Right lobe of liver (tissue), 6 donors: ENCODE measurements around the gene PSMG2. TPM values are rescaled to one million over a fixed set of nuclear protein-coding genes. Genes with fewer than 3 reads are reported as not detected.
A peak's percentile ranks its signal among the peaks of the same experiment; 100 is the strongest.

Source experiments
- ATAC-seq, 4 donors: fragments of 200-7000 bp; cut with Tn5 transposase; one replicate each; pipeline ENCODE4 v1.9.1; 2020; ENCODE audit warnings: mild to moderate bottlenecking in 4 of 4, moderate library complexity in 4 of 4
- DNase-seq, 3 donors: peaks; one replicate each; pipeline ENCODE4 v3.0.0-alpha.2; 2020
- H3K27ac ChIP-seq, 3 donors: fragments of 200-600 bp; one replicate each; pipeline ENCODE4 v1.8.0; 2022
- H3K27me3 ChIP-seq, 2 donors: fragments of 200-600 bp; one replicate each; pipeline ENCODE4 v1.8.0; 2022
- H3K36me3 ChIP-seq, 4 donors: fragments of 200-600 bp; sonication (generic) in 1 of 4; one replicate each; pipeline versions ENCODE4 v1.5.1 to v1.8.0; 2017 to 2022; ENCODE audit warnings: control low read depth in 1 of 4
- H3K4me1 ChIP-seq, 4 donors: fragments of 200-600 bp; sonication (generic) in 1 of 4; one replicate each; pipeline versions ENCODE4 v1.5.1 to v1.8.0; 2017 to 2022; ENCODE audit warnings: control low read depth in 1 of 4
- H3K4me3 ChIP-seq, 3 donors: fragments of 200-600 bp; one replicate each; pipeline ENCODE4 v1.8.0; 2022
- H3K9me3 ChIP-seq, 4 donors: fragments of 200-600 bp; sonication (generic) in 1 of 4; one replicate each; pipeline versions ENCODE4 v1.5.1 to v1.8.0; 2017 to 2022; ENCODE audit warnings: control low read depth in 1 of 4
- CTCF ChIP-seq, 4 donors: fragments of 200-600 bp in 3 of 4; fragments of 450-650 bp in 1 of 4; IDR thresholded peaks; one replicate each; pipeline versions ENCODE4 v1.5.1 to v1.8.0; 2016 to 2022; ENCODE audit warnings: antibody characterized with exemption in 4 of 4, mild to moderate bottlenecking in 2 of 4
- POLR2A ChIP-seq: fragments of 450-650 bp; IDR thresholded peaks from one replicate; pipeline ENCODE4 v1.6.1; 2017; ENCODE audit warnings: antibody characterized with exemption, mild to moderate bottlenecking
- WGBS: methylation state at CpG from one replicate; pipeline ENCODE4 v1.1.6; 2018; ENCODE audit warnings: low coverage, low lambda C conversion rate; ENCODE audit not compliant: insufficient coverage; ENCODE audit errors: missing lambda C conversion rate; 5-methylcytosine and 5-hydroxymethylcytosine counted together
- intact Hi-C, 2 donors: fragments of 100-400 bp; cut with DNase I; formaldehyde crosslinking; loops; one replicate each; pipeline versions ENCODE4 v1.11.2 to v1.14.1; 2022
- total RNA-seq, 6 experiments: library from RNA; depleted of rRNA in 2 of 6; stranded (reverse); fragments of >200 nt in 2 of 6; fragmentation: NEBNext Ultra II Directional in 3 of 6; extraction: Animal tissue kit (Norgen Biotek cat#: 25700) in 3 of 6; gene quantifications; one replicate each; pipeline versions ENCODE4 v1.1.0 to v1.2.4, GENCODE V29; 2016 to 2023
- donor health status: DM: no; HTN: yes; CAD: no.
- donor health status: DM: no; HTN: no; CAD: no.
- donor health status: DM: no; HTN: no; CAD: no.
- donor health status: DM: no; HTN: yes; CAD: no.
- donor health status: DM: no; HTN: yes; CAD: no.

Gene PSMG2
- total RNA-seq, 6 experiments from 2014 or later, result 27.2 to 37.4 (median 30.7) TPM

DNA sequence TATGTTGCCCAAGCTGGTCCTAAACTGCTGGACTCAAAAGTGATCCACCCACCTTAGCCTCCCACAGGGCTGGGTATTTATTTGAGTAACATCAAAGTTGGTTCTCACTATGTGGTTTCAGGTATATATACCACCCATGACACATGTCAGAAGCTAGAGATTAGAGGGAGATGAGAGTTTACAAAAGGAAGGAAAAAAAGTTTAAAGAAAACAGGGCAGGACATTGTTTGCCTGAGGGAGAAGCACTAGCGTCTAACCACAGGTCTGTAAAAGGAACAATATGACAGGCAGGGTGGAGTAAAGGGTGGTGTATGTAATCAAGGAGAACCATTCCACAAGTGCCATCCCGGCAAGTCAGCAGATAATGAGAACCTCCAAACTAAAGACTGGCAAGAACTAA, 8.8 kb upstream of the PSMG2 start:
- DNase-seq, result no peak
- Histone ChIP-seq H3K27me3 (no peaks in the 10 kb centered on the region), H3K9me3 (no peaks in the 10 kb centered on the region), H3K36me3 (peaks cover 0 to 5% (median 0%) of the 10 kb centered on the region in 4 donors), H3K4me3 (no peak overlapping the region), H3K4me1 (peaks cover 0 to 3% (median 0%) of the 10 kb centered on the region in 4 donors), H3K27ac (no peak overlapping the region)
- WGBS, result 58% methylated on average over 2 of the region's 2 CpGs
- no peak for ATAC-seq
- intact Hi-C loops, result no loop called here
- TF ChIP-seq CTCF (IDR thresholded peaks at IDR 0.05) (no peak), POLR2A (no peak)

- no peak overlapping the region for H3K4me3 ChIP-seq
- intact Hi-C loops, result no loop called here
Observed at GRCh38 chr18:12699747-12700146, 3.1 kb upstream of the PSMG2 start.

DNA sequence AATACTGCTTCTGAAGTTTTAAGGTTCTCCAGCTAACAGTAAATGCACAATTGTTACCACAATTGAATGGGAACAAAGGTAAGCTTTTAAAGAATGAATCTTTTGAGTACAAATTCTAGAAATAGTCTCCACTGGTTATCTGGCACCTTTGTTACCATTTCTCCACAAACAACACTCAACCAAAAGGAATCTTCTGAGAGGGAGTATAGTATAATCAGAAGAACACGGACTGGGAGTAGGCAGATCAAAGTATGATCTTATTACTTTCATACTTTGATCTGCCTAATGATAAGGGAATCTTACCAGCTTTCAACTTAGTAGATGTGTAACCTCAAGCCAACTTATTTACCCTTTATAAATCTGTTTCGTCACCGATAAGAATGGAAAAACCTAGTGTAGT, 1.7 kb upstream of the PSMG2 start:
- H3K36me3 ChIP-seq, result peaks cover 0 to 9% (median 0%) of the 10 kb centered on the region in 4 donors
- no peaks in the 10 kb centered on the region for H3K9me3 ChIP-seq
- WGBS, result 79% methylated on average over 3 of the region's 3 CpGs
- H3K4me3 ChIP-seq, result peak overlapping the region in 2 of 3 donors; percentile 92 to 94
- ATAC-seq (no peak), DNase-seq (no peak)
- TF ChIP-seq POLR2A, result no peak
- TF ChIP-seq CTCF (IDR thresholded peaks at IDR 0.05), result no peak
- intact Hi-C loops, result no loop called here
- no peak overlapping the region for H3K27ac ChIP-seq
- H3K4me1 ChIP-seq, result peaks cover 0 to 33% (median 7%) of the 10 kb centered on the region in 4 donors
- H3K27me3 ChIP-seq, result no peaks in the 10 kb centered on the region

More at GRCh38 chr18:12699747-12700146, 3.1 kb upstream of the PSMG2 start:
- Histone ChIP-seq H3K9me3 (no peaks in the 10 kb centered on the region), H3K4me1 (peaks cover 0 to 32% (median 6%) of the 10 kb centered on the region in 4 donors), H3K36me3 (peaks cover 0 to 9% (median 0%) of the 10 kb centered on the region in 4 donors), H3K27ac (peak overlapping the region in 1 of 3 donors; percentile 22), H3K27me3 (no peaks in the 10 kb centered on the region)
- DNase-seq (no peak), ATAC-seq (peak in 1 of 4 donors; percentile 12)
- TF ChIP-seq POLR2A (no peak), CTCF (IDR thresholded peaks at IDR 0.05) (no peak)
- 49% methylated on average over 2 of the region's 2 CpGs for WGBS

GRCh38 chr18:12703096-12703567, 290 bp downstream of the PSMG2 start:
- peaks cover 0 to 33% (median 7%) of the 10 kb centered on the region in 4 donors for H3K4me1 ChIP-seq
- H3K4me3 ChIP-seq, result peak overlapping the region; percentile 92 to 96 (median 94)
- DNase-seq (no peak), ATAC-seq (peak; percentile 57 to 71 (median 62))
- no peaks in the 10 kb centered on the region for H3K27me3 ChIP-seq
- peaks cover 0 to 22% (median 8%) of the 10 kb centered on the region in 4 donors for H3K36me3 ChIP-seq
- under 1% methylated on average over 22 of the region's 28 CpGs for WGBS
- no peaks in the 10 kb centered on the region for H3K9me3 ChIP-seq
- TF ChIP-seq CTCF (IDR thresholded peaks at IDR 0.05), result no peak
- no peak for TF ChIP-seq POLR2A
- peak overlapping the region; percentile 98 to 99 (median 99) for H3K27ac ChIP-seq
- intact Hi-C loops, result no loop called here
